GM19238 (cell line): ENCODE measurements around the gene NEUROG1.
A peak's percentile ranks its signal among the peaks of the same experiment; 100 is the strongest.

ENCODE experiments used
- DNase-seq: peaks from one replicate; pipeline ENCODE4 v3.0.0; 2011; ENCODE audit warnings: low spot score; ENCODE audit not compliant: insufficient read length

Gene NEUROG1

GRCh38 chr5:135564331-135564730, 28.6 kb upstream of the NEUROG1 start:
- DNase-seq: no peak

- no peak for DNase-seq
Observed at GRCh38 chr5:135561266-135561665, 25.5 kb upstream of the NEUROG1 start.

GRCh38 chr5:135560858-135561257, 25.1 kb upstream of the NEUROG1 start:
- peak; percentile 77 for DNase-seq

- no peak for DNase-seq
Observed at GRCh38 chr5:135559354-135559753, 23.6 kb upstream of the NEUROG1 start.

GRCh38 chr5:135557076-135557838, 21.5 kb upstream of the NEUROG1 start:
- DNase-seq: no peak

GRCh38 chr5:135556620-135557019, 20.9 kb upstream of the NEUROG1 start:
- DNase-seq: no peak

- DNase-seq: no peak
Observed at GRCh38 chr5:135555530-135555929, 19.8 kb upstream of the NEUROG1 start.

- DNase-seq: no peak
Observed at GRCh38 chr5:135553688-135554462, 18.1 kb upstream of the NEUROG1 start.

GRCh38 chr5:135551593-135552447, 16.1 kb upstream of the NEUROG1 start:
- peak; percentile 57 for DNase-seq

- DNase-seq: no peak
Observed at GRCh38 chr5:135549413-135549812, 13.6 kb upstream of the NEUROG1 start.

- no peak for DNase-seq
Observed at GRCh38 chr5:135547590-135548254, 12.0 kb upstream of the NEUROG1 start.

GRCh38 chr5:135546912-135547311, 11.1 kb upstream of the NEUROG1 start:
- DNase-seq: no peak

- no peak for DNase-seq
Observed at GRCh38 chr5:135546101-135546500, 10.3 kb upstream of the NEUROG1 start.

GRCh38 chr5:135545099-135545498, 9.3 kb upstream of the NEUROG1 start:
- no peak for DNase-seq

- DNase-seq: no peak
Observed at GRCh38 chr5:135543485-135544304, 7.9 kb upstream of the NEUROG1 start.

- DNase-seq: no peak
Observed at GRCh38 chr5:135543001-135543484, 7.3 kb upstream of the NEUROG1 start.

GRCh38 chr5:135541807-135542502, 6.2 kb upstream of the NEUROG1 start:
- no peak for DNase-seq

GRCh38 chr5:135539430-135540005, 3.8 kb upstream of the NEUROG1 start:
- DNase-seq: no peak

GRCh38 chr5:135538261-135538660, 2.5 kb upstream of the NEUROG1 start:
- no peak for DNase-seq
